GM18951 (cell line): ENCODE data around the gene CCDC78.

Experiments
- POLR2A ChIP-seq: IDR thresholded peaks from 4 replicates; pipeline ENCODE4 v1.6.1; 2011; ENCODE audit warnings: mild to moderate bottlenecking; ENCODE audit not compliant: insufficient read length, insufficient read depth; ENCODE audit errors: extremely low read depth
- in situ Hi-C: fragments of 300-500 bp; cut with MboI; formaldehyde crosslinking; loops from one replicate; pipeline ENCODE4 v1.12.0; 2022; ENCODE audit warnings: low sequenced_read_pairs, mixed read lengths, inconsistent platforms; ENCODE audit not compliant: unreplicated experiment

The CCDC78 gene

DNA sequence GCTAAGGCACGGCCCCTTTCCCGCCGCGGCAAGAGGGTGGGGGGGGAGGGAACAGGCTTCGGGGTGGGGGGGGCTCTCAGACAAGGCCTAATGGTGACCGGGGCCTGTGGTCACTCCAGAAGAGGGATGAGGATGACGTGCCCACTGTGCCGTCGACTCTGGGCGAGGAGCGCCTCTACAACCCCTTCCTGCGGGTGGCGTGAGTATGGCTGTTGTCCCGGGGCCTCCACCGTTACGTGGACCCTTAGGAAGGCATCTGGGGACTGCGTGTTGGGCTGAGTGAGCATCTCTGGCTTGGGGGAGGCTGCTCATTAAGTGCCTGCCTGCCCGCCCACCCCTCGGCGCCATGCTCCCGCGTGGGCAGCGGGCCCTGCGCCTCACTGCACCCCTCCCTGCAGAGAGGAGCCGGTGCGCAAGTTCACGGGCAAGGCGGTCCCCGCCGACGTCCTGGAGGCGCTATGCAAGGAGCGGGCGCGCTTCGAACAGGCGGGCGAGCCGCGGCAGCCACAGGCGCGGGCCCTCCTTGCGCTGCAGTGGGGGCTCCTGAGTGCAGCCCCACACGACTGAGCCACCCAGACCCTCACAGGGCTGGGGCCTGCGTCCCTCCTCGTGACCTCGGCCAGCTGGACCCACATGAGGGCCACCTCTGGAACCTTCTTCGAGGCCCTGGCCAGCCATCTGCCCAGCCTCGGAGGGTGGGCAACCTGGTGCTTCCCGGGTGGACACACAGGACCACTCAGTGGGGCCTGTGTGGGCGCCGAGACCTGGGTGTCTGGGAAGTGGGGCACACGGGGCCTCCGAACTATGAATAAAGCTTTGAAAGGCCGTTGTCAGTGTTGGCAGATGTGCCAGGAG is 2.9 kb upstream of the CCDC78 start:
- peak; percentile 16 for TF ChIP-seq POLR2A
- in situ Hi-C loops: no loop called here

DNA sequence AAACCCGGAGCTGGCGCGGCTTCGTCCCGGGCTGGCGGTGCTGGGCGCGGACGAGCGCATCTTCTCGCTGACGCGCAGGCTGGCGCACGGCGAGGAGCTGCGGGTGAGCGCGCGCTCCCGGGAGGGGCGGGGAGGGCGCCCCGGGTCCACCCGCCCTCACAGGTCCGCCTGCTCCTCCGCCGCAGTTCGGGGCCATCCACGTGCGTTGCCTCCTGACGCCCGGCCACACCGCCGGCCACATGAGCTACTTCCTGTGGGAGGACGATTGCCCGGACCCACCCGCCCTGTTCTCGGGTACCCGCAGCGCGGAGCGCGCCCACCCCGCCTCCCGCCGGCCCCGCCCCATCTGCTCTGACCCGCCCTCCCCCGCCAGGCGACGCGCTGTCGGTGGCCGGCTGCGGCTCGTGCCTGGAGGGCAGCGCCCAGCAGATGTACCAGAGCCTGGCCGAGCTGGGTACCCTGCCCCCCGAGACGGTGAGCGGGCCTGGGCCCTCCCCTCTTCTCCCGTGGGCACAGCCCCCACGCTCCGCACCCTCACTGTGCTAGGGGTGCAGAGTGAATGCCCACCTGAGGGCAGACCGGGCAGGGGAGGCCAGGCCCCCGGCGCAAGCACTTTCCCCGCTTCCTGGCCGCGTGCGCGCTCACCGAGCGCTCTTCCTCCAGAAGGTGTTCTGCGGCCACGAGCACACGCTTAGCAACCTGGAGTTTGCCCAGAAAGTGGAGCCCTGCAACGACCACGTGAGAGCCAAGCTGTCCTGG is 2.1 kb upstream of the CCDC78 start:
- in situ Hi-C loops: no loop called here

GRCh38 chr16:727291-727977 is 1.2 kb upstream of the CCDC78 start:
- TF ChIP-seq POLR2A: peak; percentile 45
- in situ Hi-C loops: no loop called here

More for the DNA sequence above, 2.1 kb upstream of the CCDC78 start:
- peak; percentile 48 for TF ChIP-seq POLR2A

DNA sequence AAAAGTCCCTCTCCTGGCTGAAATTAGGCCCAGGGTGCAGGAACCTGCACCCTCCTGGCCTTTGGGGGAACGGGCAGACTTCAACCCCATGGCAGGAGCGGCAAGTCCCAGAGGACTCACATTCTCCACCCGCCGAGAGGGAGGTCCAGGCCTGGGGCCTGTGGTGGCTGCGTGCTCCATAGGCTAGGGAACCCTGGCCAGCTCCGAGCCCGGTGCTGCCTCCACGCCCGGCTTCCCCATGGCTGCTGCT is 130 bp downstream of the CCDC78 start:
- TF ChIP-seq POLR2A: no peak
- in situ Hi-C loops: no loop called here

DNA sequence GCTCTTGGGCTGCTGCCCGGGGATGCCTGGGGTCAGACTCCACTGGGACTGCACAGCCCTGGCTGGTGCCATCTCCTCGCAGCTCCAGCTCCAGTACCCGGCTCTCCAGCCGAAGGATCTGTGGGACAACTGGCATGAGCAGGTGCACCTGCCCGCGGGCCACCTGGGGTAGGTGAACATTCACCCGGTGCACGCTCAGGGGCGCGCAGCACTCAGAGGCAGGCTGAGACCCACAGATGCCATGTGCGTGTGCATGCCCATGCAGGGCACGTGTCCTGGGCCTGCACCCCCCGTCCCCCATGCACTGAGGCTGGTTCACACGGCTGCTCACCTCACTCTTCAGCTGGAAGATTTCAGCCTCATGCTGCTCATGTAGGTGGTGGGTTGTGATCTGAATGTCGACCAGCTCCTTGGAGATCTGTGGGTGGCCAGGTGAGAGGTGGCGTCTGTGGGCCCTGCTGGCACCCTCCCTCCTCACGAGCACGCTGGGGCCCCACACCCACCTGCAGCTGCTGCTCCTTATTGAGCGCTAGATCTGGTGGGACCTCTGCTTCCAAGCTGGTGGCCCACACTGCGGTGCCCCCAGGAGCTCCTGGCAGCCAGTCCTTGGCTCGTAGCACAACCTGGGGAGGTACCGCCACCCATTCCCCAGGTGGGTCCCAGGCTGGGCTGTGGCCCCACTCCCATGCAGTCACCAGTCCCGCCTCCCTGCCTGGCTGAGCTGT is 618 bp downstream of the CCDC78 start:
- no peak for TF ChIP-seq POLR2A

DNA sequence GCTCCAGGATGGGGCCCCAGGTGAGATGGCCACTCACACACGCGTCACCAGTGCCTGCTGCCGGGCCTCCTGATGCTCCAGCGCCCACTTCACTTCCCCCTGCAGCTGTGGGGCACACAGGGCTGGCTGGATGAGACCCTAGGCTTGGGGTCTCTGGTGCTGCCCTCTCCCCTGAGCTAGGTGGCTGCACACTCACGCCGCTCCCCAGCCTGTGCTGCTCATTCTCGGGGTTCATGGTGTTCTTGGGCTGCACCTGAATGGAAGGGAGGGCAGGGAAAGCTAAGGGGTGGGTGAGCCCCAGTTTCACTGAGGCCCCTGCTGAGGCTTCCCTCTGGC is 1.2 kb downstream of the CCDC78 start:
- in situ Hi-C loops: no loop called here
- TF ChIP-seq POLR2A: no peak

More for the DNA sequence above, 618 bp downstream of the CCDC78 start:
- in situ Hi-C loops: no loop called here

DNA sequence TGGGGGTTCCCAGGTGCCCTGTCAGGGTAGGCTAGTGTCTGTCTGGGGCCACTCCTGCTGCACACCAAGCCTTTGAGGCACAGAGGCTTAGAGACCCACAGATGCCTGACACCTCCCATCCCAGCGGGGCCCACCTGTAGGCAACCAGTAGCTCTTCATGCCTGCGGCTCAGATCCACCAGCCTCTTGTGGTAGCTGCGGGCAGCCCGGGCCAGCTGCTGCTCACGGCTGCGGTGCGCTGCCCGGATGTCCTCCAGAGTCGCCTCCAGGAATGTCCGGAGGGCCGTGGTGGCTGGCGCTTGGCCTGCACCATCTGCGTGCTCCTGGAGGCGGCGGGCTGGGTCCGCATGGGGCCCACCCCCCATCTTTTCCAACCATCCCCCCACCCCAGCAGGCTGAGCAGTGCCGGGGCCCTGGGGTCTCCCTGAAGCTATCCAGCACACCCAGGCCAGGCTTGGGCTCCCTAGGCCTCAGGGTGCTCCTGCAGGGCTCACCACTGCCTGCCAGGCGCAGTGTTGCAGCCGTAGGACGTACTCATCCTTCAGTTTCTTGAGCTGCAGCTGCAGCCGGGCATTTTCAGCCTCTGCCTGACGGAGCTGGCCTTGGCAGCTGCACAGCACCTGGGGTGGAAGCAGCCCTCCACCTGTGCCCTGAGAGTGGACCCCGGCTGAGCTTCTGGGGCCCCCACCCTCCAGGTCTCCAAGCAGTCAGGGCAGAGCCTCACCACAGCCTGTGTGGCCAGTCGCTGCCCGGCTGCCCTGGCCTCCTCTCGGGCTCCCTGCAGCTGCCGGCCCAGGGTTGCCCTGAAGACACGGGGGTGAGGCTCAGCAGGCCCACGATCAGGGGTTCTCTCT is 1.8 kb downstream of the CCDC78 start:
- in situ Hi-C loops: no loop called here
- no peak for TF ChIP-seq POLR2A

DNA sequence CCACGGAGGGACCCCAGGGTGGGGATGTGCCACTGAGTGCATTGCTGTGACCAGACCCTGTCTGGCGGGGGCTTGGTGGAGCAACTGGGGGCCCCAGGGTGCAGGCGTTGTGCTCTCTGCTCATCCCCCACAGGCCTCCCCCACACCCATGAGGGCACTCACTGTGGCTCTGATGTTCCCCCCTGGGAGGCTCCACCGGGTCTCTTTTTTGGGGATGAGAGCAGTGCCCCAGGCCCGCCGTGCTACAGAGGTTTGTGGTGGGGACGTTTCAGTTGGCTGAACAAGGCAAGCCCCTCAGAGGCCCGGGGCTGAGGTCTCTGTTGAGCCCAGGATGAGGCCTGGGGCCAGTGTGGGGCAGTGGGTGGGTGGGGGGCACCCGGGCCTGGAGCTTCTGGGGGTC is 2.5 kb downstream of the CCDC78 start:
- in situ Hi-C loops: no loop called here

DNA sequence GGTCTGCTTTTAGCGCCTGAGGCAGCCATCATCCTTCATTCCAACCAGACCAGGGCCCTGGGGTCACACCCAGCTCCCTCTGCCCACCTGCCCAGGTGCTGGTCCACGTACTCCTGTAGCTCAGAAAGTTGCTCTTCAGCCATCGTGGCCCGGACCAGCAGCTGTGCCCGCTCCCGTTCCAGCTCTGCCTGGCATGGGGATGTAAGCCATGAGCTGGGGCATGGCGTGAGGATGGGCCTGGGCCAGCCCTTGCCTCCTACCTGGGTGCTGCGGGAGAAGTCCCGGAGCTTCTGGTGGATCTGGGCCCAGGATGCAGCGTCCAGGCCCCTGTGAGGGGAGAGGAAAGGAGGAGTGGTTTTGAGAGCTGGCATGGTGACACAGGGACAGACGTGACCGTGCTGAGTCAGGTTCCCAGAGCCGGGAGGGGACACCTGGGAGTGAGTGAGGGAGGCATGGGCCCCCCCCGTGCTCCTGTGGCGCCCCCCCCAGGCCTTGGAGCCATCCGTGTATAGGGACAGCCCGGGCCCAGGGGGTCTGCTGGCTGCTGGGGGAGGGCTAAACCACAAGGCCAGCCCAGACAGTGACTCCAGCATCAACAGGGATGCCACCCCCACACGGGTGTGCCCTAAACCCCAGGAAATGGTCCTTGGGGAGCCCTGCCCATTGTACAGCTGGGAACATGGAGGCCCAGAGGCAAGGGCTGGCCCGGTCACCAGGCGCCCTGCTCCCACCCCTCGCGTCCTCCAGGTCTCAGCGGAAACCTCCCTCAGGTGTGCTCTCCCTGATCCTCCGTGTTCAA is 3.2 kb downstream of the CCDC78 start:
- in situ Hi-C loops: no loop called here
- TF ChIP-seq POLR2A: no peak

More for the DNA sequence above, 2.5 kb downstream of the CCDC78 start:
- no peak for TF ChIP-seq POLR2A

DNA sequence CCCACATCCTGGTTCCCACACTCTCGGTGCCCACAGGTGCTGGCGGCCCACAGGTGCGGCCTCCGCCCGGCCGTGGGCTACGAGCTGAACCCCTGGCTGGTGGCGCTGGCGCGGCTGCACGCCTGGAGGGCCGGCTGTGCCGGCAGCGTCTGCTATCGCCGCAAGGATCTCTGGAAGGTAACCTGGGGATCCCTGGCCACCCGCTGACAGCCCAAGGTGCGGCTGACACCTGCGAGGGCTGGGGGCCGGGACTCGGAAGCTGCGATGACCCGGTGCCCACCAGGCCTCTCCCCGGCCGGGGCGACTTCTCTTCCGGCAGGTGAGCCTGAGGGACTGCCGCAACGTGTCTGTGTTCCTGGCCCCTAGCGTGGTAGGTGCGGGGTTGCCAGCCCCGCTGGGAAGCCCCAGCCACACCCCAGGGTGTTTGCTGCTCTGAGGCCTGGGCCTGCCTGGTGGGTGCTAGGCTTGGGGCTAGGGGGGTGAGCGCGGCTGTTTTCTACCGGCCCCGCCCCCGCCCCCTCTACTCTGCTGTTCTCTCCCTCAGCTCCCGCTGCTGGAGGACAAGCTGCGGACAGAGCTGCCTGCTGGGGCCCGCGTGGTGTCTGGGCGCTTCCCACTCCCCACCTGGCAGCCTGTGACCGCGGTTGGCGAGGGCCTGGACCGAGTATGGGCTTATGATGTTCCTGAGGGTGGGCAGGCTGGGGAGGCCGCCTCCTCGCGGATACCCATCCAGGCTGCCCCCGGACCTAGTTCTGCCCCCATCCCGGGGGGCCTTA is 4.3 kb downstream of the CCDC78 start:
- TF ChIP-seq POLR2A: no peak
- in situ Hi-C loops: no loop called here

DNA sequence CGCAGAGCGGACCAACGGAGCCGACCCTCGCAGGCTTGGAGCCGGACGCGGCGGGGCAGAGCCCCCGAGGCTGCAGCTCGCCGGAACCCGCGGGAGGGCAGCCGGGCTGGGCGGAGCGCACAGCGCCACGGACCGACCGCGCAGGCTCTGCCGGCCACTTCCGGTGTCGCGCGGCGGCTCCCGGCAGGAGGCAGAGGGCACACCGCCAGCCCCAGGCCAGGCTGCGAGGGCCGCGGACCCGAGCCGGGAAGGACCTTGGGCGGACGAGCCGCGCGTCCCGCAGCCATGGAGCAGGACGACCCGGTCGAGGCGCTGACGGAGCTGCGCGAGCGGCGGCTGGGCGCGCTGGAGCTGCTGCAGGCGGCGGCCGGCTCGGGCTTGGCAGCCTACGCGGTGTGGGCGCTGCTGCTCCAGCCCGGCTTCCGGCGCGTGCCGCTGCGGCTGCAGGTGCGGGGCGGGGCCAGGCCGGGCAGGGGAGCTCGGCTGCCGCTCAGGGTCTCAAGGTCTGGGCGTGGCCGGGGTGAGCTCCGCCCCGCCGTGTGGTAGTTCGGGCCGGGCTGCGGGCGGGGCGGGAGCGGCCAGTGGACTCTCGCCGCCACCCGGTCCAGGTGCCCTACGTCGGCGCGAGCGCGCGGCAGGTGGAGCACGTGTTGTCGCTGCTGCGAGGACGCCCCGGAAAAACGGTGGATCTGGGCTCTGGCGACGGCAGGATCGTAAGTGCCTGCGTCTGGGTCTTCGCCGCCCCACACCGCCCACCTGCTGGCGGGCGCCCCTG is 5.1 kb downstream of the CCDC78 start, which contains the start of gene ANTKMT:
Gene ANTKMT, plus strand, starts transcription at position 157 of the 775 bp plus-strand sequence. Its CDS starts 129 bp downstream, at position 286.
- peak; percentile 99 for TF ChIP-seq POLR2A
- in situ Hi-C loops: no loop called here
